GM19240 (cell line): ENCODE measurements around the gene SALL4.
"Not testable (repeated sequence)": the region's sequence is repeated elsewhere in the genome, so short reads cannot be mapped to it uniquely, and the experiment has no call there.

ENCODE experiments used
- DNase-seq: peaks from one replicate; pipeline ENCODE4 v3.0.0; 2011; ENCODE audit warnings: low spot score; ENCODE audit not compliant: insufficient read length

The SALL4 gene

GRCh38 chr20:51738877-51739447 lies 63.4 kb downstream of the SALL4 start:
- no peak for DNase-seq

GRCh38 chr20:51738261-51738660 lies 64.1 kb downstream of the SALL4 start:
- DNase-seq: not testable (repeated sequence)

GRCh38 chr20:51736947-51737346 lies 65.4 kb downstream of the SALL4 start:
- no peak for DNase-seq

- DNase-seq: no peak
These were observed 66.4 kb downstream of the SALL4 start for GRCh38 chr20:51735728-51736600.

GRCh38 chr20:51734876-51735720 lies 67.2 kb downstream of the SALL4 start:
- no peak for DNase-seq

- no peak for DNase-seq
These were observed 69.3 kb downstream of the SALL4 start for GRCh38 chr20:51733070-51733469.
